ENCODE data around the gene HDLBP.
A peak's percentile ranks its signal among the peaks of the same experiment; 100 is the strongest.

The HDLBP gene

GRCh38 chr2:241315093-241315878 lies at the start of gene HDLBP:
Gene HDLBP, minus strand, starts transcription at chr2:241315672. Its CDS starts 48,803 bp downstream, at chr2:241266869.
- Histone ChIP-seq H3K27ac (ENCODE audit: low read length) (no peak within 1 kb of the TSS), H3K36me3 (ENCODE audit: control insufficient read depth, insufficient read depth, low read length) (no peaks in the 10 kb centered on the region), H3K27me3 (ENCODE audit: control insufficient read depth, insufficient read depth, low read length) (no peaks in the 10 kb centered on the region), H3K9me3 (ENCODE audit: control insufficient read depth, insufficient read depth, low read length) (no peaks in the 10 kb centered on the region), H3K4me1 (ENCODE audit: control insufficient read depth, insufficient read depth, low read length) (no peaks in the 10 kb centered on the region), H3K4me3 (ENCODE audit: low read length) (peak within 1 kb of the TSS; percentile 64)
- WGBS (ENCODE audit: insufficient coverage, insufficient read length) = no CpG with 5 or more reads among the region's 73 CpGs
- peak; percentile 99 for DNase-seq (ENCODE audit: low read depth, low spot score)

GRCh38 chr2:241364781-241365180 lies 49.3 kb upstream of the HDLBP start:
- DNase-seq (ENCODE audit: low read depth, low spot score) = no peak
- Histone ChIP-seq H3K27ac (ENCODE audit: low read length) (no peak overlapping the region), H3K36me3 (ENCODE audit: control insufficient read depth, insufficient read depth, low read length) (no peaks in the 10 kb centered on the region), H3K27me3 (ENCODE audit: control insufficient read depth, insufficient read depth, low read length) (no peaks in the 10 kb centered on the region), H3K4me1 (ENCODE audit: control insufficient read depth, insufficient read depth, low read length) (peaks cover 5% of the 10 kb centered on the region; the same call in 1 of the 2 replicates), H3K4me3 (ENCODE audit: low read length) (no peak overlapping the region), H3K9me3 (ENCODE audit: control insufficient read depth, insufficient read depth, low read length) (no peaks in the 10 kb centered on the region)
- no CpG with 5 or more reads among the region's 2 CpGs for WGBS (ENCODE audit: insufficient coverage, insufficient read length)

GRCh38 chr2:241363426-241363825 lies 48.0 kb upstream of the HDLBP start:
- no peaks in the 10 kb centered on the region for H3K36me3 ChIP-seq (ENCODE audit: control insufficient read depth, insufficient read depth, low read length)
- peaks cover 5% of the 10 kb centered on the region; the same call in 1 of the 2 replicates for H3K4me1 ChIP-seq (ENCODE audit: control insufficient read depth, insufficient read depth, low read length)
- no peak for DNase-seq (ENCODE audit: low read depth, low spot score)
- H3K9me3 ChIP-seq (ENCODE audit: control insufficient read depth, insufficient read depth, low read length) = no peaks in the 10 kb centered on the region
- H3K27ac ChIP-seq (ENCODE audit: low read length) = no peak overlapping the region
- WGBS (ENCODE audit: insufficient coverage, insufficient read length) = no CpG with 5 or more reads among the region's 7 CpGs
- H3K27me3 ChIP-seq (ENCODE audit: control insufficient read depth, insufficient read depth, low read length) = no peaks in the 10 kb centered on the region
- H3K4me3 ChIP-seq (ENCODE audit: low read length) = no peak overlapping the region

GRCh38 chr2:241359481-241360045 lies 44.1 kb upstream of the HDLBP start:
- peaks cover 2% of the 10 kb centered on the region for H3K4me1 ChIP-seq (ENCODE audit: control insufficient read depth, insufficient read depth, low read length)
- H3K36me3 ChIP-seq (ENCODE audit: control insufficient read depth, insufficient read depth, low read length) = 0 out of 2 replicates have a peak, but pooled peaks cover under 1% of the 10 kb centered on the region
- H3K9me3 ChIP-seq (ENCODE audit: control insufficient read depth, insufficient read depth, low read length) = no peaks in the 10 kb centered on the region
- DNase-seq (ENCODE audit: low read depth, low spot score) = no peak
- no peak overlapping the region for H3K4me3 ChIP-seq (ENCODE audit: low read length)
- H3K27me3 ChIP-seq (ENCODE audit: control insufficient read depth, insufficient read depth, low read length) = no peaks in the 10 kb centered on the region
- H3K27ac ChIP-seq (ENCODE audit: low read length) = no peak overlapping the region
- no CpG with 5 or more reads among the region's 7 CpGs for WGBS (ENCODE audit: insufficient coverage, insufficient read length)

- H3K4me3 ChIP-seq (ENCODE audit: low read length) = no peak overlapping the region
- H3K27me3 ChIP-seq (ENCODE audit: control insufficient read depth, insufficient read depth, low read length) = no peaks in the 10 kb centered on the region
- DNase-seq (ENCODE audit: low read depth, low spot score) = no peak
- H3K9me3 ChIP-seq (ENCODE audit: control insufficient read depth, insufficient read depth, low read length) = no peaks in the 10 kb centered on the region
- WGBS (ENCODE audit: insufficient coverage, insufficient read length) = no CpG with 5 or more reads among the region's 5 CpGs
- 0 out of 2 replicates have a peak, but pooled peaks cover 5% of the 10 kb centered on the region for H3K36me3 ChIP-seq (ENCODE audit: control insufficient read depth, insufficient read depth, low read length)
- peaks cover 3% of the 10 kb centered on the region for H3K4me1 ChIP-seq (ENCODE audit: control insufficient read depth, insufficient read depth, low read length)
- H3K27ac ChIP-seq (ENCODE audit: low read length) = no peak overlapping the region
These were observed 43.0 kb upstream of the HDLBP start for GRCh38 chr2:241358470-241358869.

GRCh38 chr2:241357531-241357930 lies 42.1 kb upstream of the HDLBP start:
- WGBS (ENCODE audit: insufficient coverage, insufficient read length) = no CpG with 5 or more reads among the region's 3 CpGs
- Histone ChIP-seq H3K9me3 (ENCODE audit: control insufficient read depth, insufficient read depth, low read length) (no peaks in the 10 kb centered on the region), H3K27ac (ENCODE audit: low read length) (no peak overlapping the region), H3K4me1 (ENCODE audit: control insufficient read depth, insufficient read depth, low read length) (peaks cover 3% of the 10 kb centered on the region), H3K36me3 (ENCODE audit: control insufficient read depth, insufficient read depth, low read length) (0 out of 2 replicates have a peak, but pooled peaks cover 5% of the 10 kb centered on the region), H3K4me3 (ENCODE audit: low read length) (no peak overlapping the region), H3K27me3 (ENCODE audit: control insufficient read depth, insufficient read depth, low read length) (no peaks in the 10 kb centered on the region)
- DNase-seq (ENCODE audit: low read depth, low spot score) = no peak

- no peaks in the 10 kb centered on the region for H3K27me3 ChIP-seq (ENCODE audit: control insufficient read depth, insufficient read depth, low read length)
- peak overlapping the region; percentile 93 for H3K4me3 ChIP-seq (ENCODE audit: low read length)
- no peak for DNase-seq (ENCODE audit: low read depth, low spot score)
- no peak overlapping the region for H3K27ac ChIP-seq (ENCODE audit: low read length)
- no CpG with 5 or more reads among the region's 5 CpGs for WGBS (ENCODE audit: insufficient coverage, insufficient read length)
- H3K4me1 ChIP-seq (ENCODE audit: control insufficient read depth, insufficient read depth, low read length) = peaks cover 3% of the 10 kb centered on the region
- H3K36me3 ChIP-seq (ENCODE audit: control insufficient read depth, insufficient read depth, low read length) = peaks cover 5% of the 10 kb centered on the region; the same call in 1 of the 2 replicates
- H3K9me3 ChIP-seq (ENCODE audit: control insufficient read depth, insufficient read depth, low read length) = no peaks in the 10 kb centered on the region
These were observed 41.4 kb upstream of the HDLBP start for GRCh38 chr2:241356871-241357260.

- Histone ChIP-seq H3K27ac (ENCODE audit: low read length) (no peak within 1 kb of the TSS), H3K4me1 (ENCODE audit: control insufficient read depth, insufficient read depth, low read length) (peaks cover 3% of the 10 kb centered on the region), H3K4me3 (ENCODE audit: low read length) (peak within 1 kb of the TSS; percentile 93), H3K9me3 (ENCODE audit: control insufficient read depth, insufficient read depth, low read length) (no peaks in the 10 kb centered on the region), H3K27me3 (ENCODE audit: control insufficient read depth, insufficient read depth, low read length) (no peaks in the 10 kb centered on the region), H3K36me3 (ENCODE audit: control insufficient read depth, insufficient read depth, low read length) (peaks cover 8% of the 10 kb centered on the region; the same call in 1 of the 2 replicates)
- DNase-seq (ENCODE audit: low read depth, low spot score) = peak; percentile 87
- WGBS (ENCODE audit: insufficient coverage, insufficient read length) = no CpG with 5 or more reads among the region's 101 CpGs
These were observed 40.8 kb upstream of the HDLBP start, which contains the start of gene FARP2 for GRCh38 chr2:241355983-241356870. Gene FARP2, plus strand, starts transcription at chr2:241356285. Its CDS starts 16,823 bp downstream, at chr2:241373108.

GRCh38 chr2:241354668-241355658 lies 39.5 kb upstream of the HDLBP start:
- peak; percentile 41 for DNase-seq (ENCODE audit: low read depth, low spot score)
- H3K4me1 ChIP-seq (ENCODE audit: control insufficient read depth, insufficient read depth, low read length) = peaks cover 3% of the 10 kb centered on the region
- no peaks in the 10 kb centered on the region for H3K27me3 ChIP-seq (ENCODE audit: control insufficient read depth, insufficient read depth, low read length)
- H3K9me3 ChIP-seq (ENCODE audit: control insufficient read depth, insufficient read depth, low read length) = no peaks in the 10 kb centered on the region
- no peak overlapping the region for H3K27ac ChIP-seq (ENCODE audit: low read length)
- peak overlapping the region; percentile 16; the same call in 1 of the 2 replicates for H3K4me3 ChIP-seq (ENCODE audit: low read length)
- peaks cover 17% of the 10 kb centered on the region; the same call in 1 of the 2 replicates for H3K36me3 ChIP-seq (ENCODE audit: control insufficient read depth, insufficient read depth, low read length)
- WGBS (ENCODE audit: insufficient coverage, insufficient read length) = no CpG with 5 or more reads among the region's 40 CpGs

Measured in iPS DF 6.9 (cell line).